ENCODE results near the gene JSRP1.

The JSRP1 gene

GRCh38 chr19:2214251-2214650, 42.0 kb downstream of the JSRP1 start:
- no peak for DNase-seq

- no peak for DNase-seq
These were observed 42.4 kb downstream of the JSRP1 start for GRCh38 chr19:2213799-2214198.

GRCh38 chr19:2212861-2213711, 43.1 kb downstream of the JSRP1 start:
- DNase-seq, result no peak

GRCh38 chr19:2210987-2211740, 45.1 kb downstream of the JSRP1 start:
- no peak for DNase-seq

GRCh38 chr19:2210206-2210605, 46.0 kb downstream of the JSRP1 start:
- no peak for DNase-seq

- no peak for DNase-seq
These were observed 46.8 kb downstream of the JSRP1 start for GRCh38 chr19:2209408-2209807.

- DNase-seq, result no peak
These were observed 47.2 kb downstream of the JSRP1 start for GRCh38 chr19:2208975-2209374.

GRCh38 chr19:2207991-2208860, 48.0 kb downstream of the JSRP1 start:
- DNase-seq, result no peak

- DNase-seq, result no peak
These were observed 49.2 kb downstream of the JSRP1 start for GRCh38 chr19:2207008-2207407.

- DNase-seq, result no peak
These were observed 53.9 kb downstream of the JSRP1 start for GRCh38 chr19:2202366-2202765.
